Liver (tissue), 9 donors: ENCODE data around the gene SMPDL3B. TPM values are rescaled to one million over a fixed set of nuclear protein-coding genes. Genes with fewer than 3 reads are reported as not detected.

Experiments used
- DNase-seq: peaks from one replicate; pipeline ENCODE4 v3.0.0-alpha.2; 2017; ENCODE audit warnings: low spot score
- H3K27ac ChIP-seq, 2 donors: one replicate each; pipeline ENCODE4 v1.7.0; 2013; ENCODE audit warnings: inconsistent platforms in 2 of 2, low read length in 2 of 2, control low read depth in 1 of 2, low read depth in 1 of 2, mild to moderate bottlenecking in 1 of 2
- H3K27me3 ChIP-seq, 4 donors: one replicate each; pipeline versions ENCODE4 v1.6.1 to v1.7.0; 2013; ENCODE audit warnings: low read length in 3 of 4, inconsistent platforms in 1 of 4, mild to moderate bottlenecking in 1 of 4, moderate library complexity in 1 of 4; ENCODE audit not compliant: control insufficient read depth in 4 of 4, insufficient read depth in 4 of 4
- H3K36me3 ChIP-seq, 4 donors: one replicate each; pipeline versions ENCODE4 v1.6.1 to v1.7.0; 2013; ENCODE audit warnings: low read length in 3 of 4, mild to moderate bottlenecking in 3 of 4, low read depth in 1 of 4, moderate library complexity in 1 of 4; ENCODE audit not compliant: control insufficient read depth in 4 of 4, insufficient read depth in 3 of 4
- H3K4me1 ChIP-seq, 4 donors: one replicate each; pipeline versions ENCODE4 v1.6.1 to v1.7.0; 2013; ENCODE audit warnings: low read length in 3 of 4, mild to moderate bottlenecking in 3 of 4, moderate library complexity in 1 of 4; ENCODE audit not compliant: control insufficient read depth in 4 of 4, insufficient read depth in 4 of 4
- H3K4me3 ChIP-seq, 3 donors: one replicate each; pipeline versions ENCODE4 v1.6.1 to v1.7.0; 2013; ENCODE audit warnings: low read length in 3 of 3, control low read depth in 1 of 3, low read depth in 1 of 3, mild to moderate bottlenecking in 1 of 3
- H3K9ac ChIP-seq, 2 donors: one replicate each; pipeline ENCODE4 v1.7.0; 2013; ENCODE audit warnings: low read length in 2 of 2, mild to moderate bottlenecking in 2 of 2, moderate library complexity in 2 of 2, control low read depth in 1 of 2, low read depth in 1 of 2
- H3K9me3 ChIP-seq, 4 donors: one replicate each; pipeline versions ENCODE4 v1.6.1 to v1.7.0; 2013; ENCODE audit warnings: low read length in 3 of 4; ENCODE audit not compliant: control insufficient read depth in 4 of 4
- EGR1 ChIP-seq, 2 donors: IDR thresholded peaks; 2 replicates each; pipeline ENCODE4 v1.6.1; 2016 to 2018; ENCODE audit warnings: antibody characterized with exemption in 2 of 2, low read depth in 2 of 2
- FOXA1 ChIP-seq: IDR thresholded peaks from 2 replicates; pipeline ENCODE4 v1.6.1; 2016; ENCODE audit warnings: antibody characterized with exemption
- FOXA2 ChIP-seq: IDR thresholded peaks from 2 replicates; pipeline ENCODE4 v1.6.1; 2016; ENCODE audit warnings: antibody characterized with exemption
- GABPA ChIP-seq, 2 donors: IDR thresholded peaks in 1 of 2; conservative IDR thresholded peaks in 1 of 2; 2 replicates each; pipeline ENCODE4 v1.6.1; 2016; ENCODE audit warnings: antibody characterized with exemption in 2 of 2, mild to moderate bottlenecking in 1 of 2, moderate library complexity in 1 of 2
- HNF4A ChIP-seq, 2 donors: conservative IDR thresholded peaks; 2 replicates each; pipeline ENCODE4 v1.6.1; 2016; ENCODE audit warnings: antibody characterized with exemption in 2 of 2, mild to moderate bottlenecking in 2 of 2
- HNF4G ChIP-seq: IDR thresholded peaks from 2 replicates; pipeline ENCODE4 v1.6.1; 2016; ENCODE audit warnings: antibody characterized with exemption
- JUND ChIP-seq, 2 donors: IDR thresholded peaks; 2 replicates each; pipeline ENCODE4 v1.6.1; 2016; ENCODE audit warnings: antibody characterized with exemption in 2 of 2
- NR2F2 ChIP-seq: IDR thresholded peaks from 2 replicates; pipeline ENCODE4 v1.6.1; 2016; ENCODE audit warnings: antibody characterized with exemption
- RXRA ChIP-seq, 2 donors: IDR thresholded peaks; 2 replicates each; pipeline ENCODE4 v1.6.1; 2017 to 2018; ENCODE audit warnings: antibody characterized with exemption in 2 of 2, mild to moderate bottlenecking in 1 of 2
- YY1 ChIP-seq: IDR thresholded peaks from 2 replicates; pipeline ENCODE4 v1.6.1; 2016; ENCODE audit warnings: antibody characterized with exemption, mild to moderate bottlenecking
- WGBS: extraction: QIAGEN DNeasy Blood & Tissue Kit; methylation state at CpG from one replicate; pipeline ENCODE4 v1.1.7; 2013; 5-methylcytosine and 5-hydroxymethylcytosine counted together
- polyA plus RNA-seq, 2 donors: library from polyadenylated mRNA; stranded (reverse) in 1 of 2; unstranded in 1 of 2; fragments of 200-250 nt in 1 of 2; fragments of >200 nt in 1 of 2; fragmentation: Nextera tagmentation in 1 of 2; extraction: Ambion mirVana in 1 of 2; gene quantifications; one replicate each; pipeline versions ENCODE4 v1.2.1 to v1.2.3, GENCODE V29; 2013 to 2015
- total RNA-seq, 2 donors: library from RNA; depleted of rRNA; stranded (reverse); fragments of >200 nt; gene quantifications; one replicate each; pipeline ENCODE4 v1.2.3, GENCODE V29; 2014
- TF ChIP-seq, protein P1 (sequence below): IDR thresholded peaks from 2 replicates; pipeline ENCODE4 v1.6.1; 2016; ENCODE audit warnings: antibody characterized with exemption
- TF ChIP-seq, protein P2 (sequence below): IDR thresholded peaks from 2 replicates; pipeline ENCODE4 v1.6.1; 2016; ENCODE audit warnings: antibody characterized with exemption, mild to moderate bottlenecking
- TF ChIP-seq, protein P3 (sequence below): IDR thresholded peaks from 2 replicates; pipeline ENCODE4 v1.6.1; 2016; ENCODE audit warnings: antibody characterized with exemption
- TF ChIP-seq, protein P4 (sequence below): IDR thresholded peaks from 2 replicates; pipeline ENCODE4 v1.6.1; 2016; ENCODE audit warnings: antibody characterized with exemption
- TF ChIP-seq, protein P5 (sequence below): fragments of 150-350 bp; IDR thresholded peaks from 2 replicates; pipeline ENCODE4 v1.5.1; 2017; ENCODE audit warnings: improper control_type of control experiment, low read depth, low read length; ENCODE audit not compliant: missing input control
- donor health status: healthy.
- donor health status: healthy.
- donor health status: healthy.
- donor health status: healthy.
- donor health status: healthy.

SMPDL3B gene
- total and polyA plus RNA-seq, 4 donors = 0.24 to 0.37 (median 0.32) TPM

DNA sequence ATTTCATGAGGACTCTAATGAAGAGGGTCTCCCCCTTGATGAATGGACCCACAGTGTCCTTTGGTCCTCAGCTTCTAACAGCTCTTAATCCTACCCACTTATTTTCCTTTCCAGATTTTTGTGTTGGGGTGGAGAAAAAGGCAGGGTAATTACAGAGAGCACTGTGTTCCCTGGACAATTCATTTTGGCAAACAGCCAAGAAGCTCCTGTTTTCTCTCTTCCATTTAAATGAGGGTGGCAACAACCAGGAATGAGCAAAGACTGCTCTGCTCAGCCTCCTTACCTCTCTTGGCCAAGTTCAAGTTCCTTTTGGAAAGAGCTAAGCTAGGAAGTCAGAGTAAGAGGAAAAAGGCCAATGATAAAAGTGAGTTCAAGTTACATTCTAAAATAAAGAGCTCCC lies 36.9 kb downstream of the SMPDL3B start:
- no peaks in the 10 kb centered on the region for H3K9me3 ChIP-seq
- no peak overlapping the region for H3K27ac ChIP-seq
- no peak overlapping the region for H3K9ac ChIP-seq
- DNase-seq = no peak
- TF ChIP-seq, protein P1, sequence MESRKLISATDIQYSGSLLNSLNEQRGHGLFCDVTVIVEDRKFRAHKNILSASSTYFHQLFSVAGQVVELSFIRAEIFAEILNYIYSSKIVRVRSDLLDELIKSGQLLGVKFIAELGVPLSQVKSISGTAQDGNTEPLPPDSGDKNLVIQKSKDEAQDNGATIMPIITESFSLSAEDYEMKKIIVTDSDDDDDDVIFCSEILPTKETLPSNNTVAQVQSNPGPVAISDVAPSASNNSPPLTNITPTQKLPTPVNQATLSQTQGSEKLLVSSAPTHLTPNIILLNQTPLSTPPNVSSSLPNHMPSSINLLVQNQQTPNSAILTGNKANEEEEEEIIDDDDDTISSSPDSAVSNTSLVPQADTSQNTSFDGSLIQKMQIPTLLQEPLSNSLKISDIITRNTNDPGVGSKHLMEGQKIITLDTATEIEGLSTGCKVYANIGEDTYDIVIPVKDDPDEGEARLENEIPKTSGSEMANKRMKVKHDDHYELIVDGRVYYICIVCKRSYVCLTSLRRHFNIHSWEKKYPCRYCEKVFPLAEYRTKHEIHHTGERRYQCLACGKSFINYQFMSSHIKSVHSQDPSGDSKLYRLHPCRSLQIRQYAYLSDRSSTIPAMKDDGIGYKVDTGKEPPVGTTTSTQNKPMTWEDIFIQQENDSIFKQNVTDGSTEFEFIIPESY = no peak
- no peak for TF ChIP-seq NR2F2
- H3K4me1 ChIP-seq = no peaks in the 10 kb centered on the region
- peaks cover 2 to 38% (median 10%) of the 10 kb centered on the region in 4 donors for H3K36me3 ChIP-seq
- H3K4me3 ChIP-seq = no peak overlapping the region
- H3K27me3 ChIP-seq = no peaks in the 10 kb centered on the region

DNA sequence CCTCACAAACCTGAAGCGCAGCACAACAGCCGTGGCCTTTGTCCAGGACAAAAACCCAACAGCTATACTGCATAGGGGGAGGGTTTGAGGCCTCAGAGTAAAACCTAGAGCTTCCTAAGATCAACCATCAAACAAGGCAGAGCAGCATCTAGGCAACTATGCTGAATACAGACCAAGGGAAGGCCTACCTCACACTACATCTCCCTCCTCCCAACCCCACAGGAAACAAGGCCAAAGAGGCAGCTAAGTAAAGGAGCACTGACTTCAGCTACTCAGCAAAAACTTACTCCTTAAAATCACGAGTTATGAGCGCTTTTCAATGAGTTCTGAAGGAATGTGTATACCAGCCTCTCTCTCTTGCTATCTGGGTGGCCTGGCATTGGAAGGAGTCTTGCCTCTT lies 37.3 kb downstream of the SMPDL3B start:
- no peak for DNase-seq
- 80% methylated on average over 4 of the region's 4 CpGs for WGBS
- Histone ChIP-seq H3K9ac (no peak overlapping the region), H3K4me1 (no peaks in the 10 kb centered on the region), H3K9me3 (no peaks in the 10 kb centered on the region), H3K36me3 (peaks cover 3 to 33% (median 11%) of the 10 kb centered on the region in 4 donors), H3K27ac (no peak overlapping the region), H3K27me3 (no peaks in the 10 kb centered on the region), H3K4me3 (no peak overlapping the region)
- no peak for TF ChIP-seq EGR1 (IDR thresholded peaks at IDR 0.05; ENCODE audit: low read depth in 2 of 2)
- TF ChIP-seq HNF4A (conservative IDR thresholded peaks at IDR 0.05) = no peak

DNA sequence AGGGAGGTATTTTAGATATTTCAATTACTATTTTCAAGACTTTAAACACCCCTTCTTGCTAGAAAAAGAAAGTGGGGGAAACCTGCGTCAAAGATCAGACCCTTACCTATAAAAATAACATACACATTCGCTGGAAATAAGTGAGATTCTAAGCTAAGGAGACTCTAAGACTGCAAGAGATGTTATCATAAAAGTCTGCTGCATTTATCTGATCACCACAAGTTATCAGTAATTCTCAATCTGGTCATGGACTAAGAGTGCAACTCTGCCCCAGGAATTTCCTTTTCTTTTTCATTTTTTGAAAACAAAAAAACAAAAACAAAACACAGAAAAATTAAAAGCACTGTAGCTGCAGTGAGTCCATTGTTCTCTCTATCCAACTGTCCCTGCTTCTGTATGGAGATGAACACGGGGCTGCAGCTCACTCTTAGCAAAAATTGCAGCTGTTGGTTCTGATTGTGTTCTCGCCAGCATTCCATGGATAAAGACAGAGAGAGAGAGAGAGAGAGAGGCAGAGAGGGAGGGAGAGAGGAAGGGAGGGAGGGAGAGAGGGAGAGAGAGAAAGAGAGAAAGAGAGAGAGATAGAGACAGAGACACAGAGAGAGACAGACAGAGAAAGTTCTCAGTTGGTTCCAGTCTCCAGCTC lies 39.1 kb downstream of the SMPDL3B start:
- H3K4me1 ChIP-seq = no peaks in the 10 kb centered on the region
- no peak overlapping the region for H3K4me3 ChIP-seq
- peaks cover 7 to 20% (median 13%) of the 10 kb centered on the region in 4 donors for H3K36me3 ChIP-seq
- H3K9ac ChIP-seq = no peak overlapping the region
- TF ChIP-seq GABPA (IDR thresholded peaks at IDR 0.05 in 1 of 2, conservative IDR thresholded peaks at IDR 0.05 in 1 of 2) = no peak
- TF ChIP-seq, protein P2, sequence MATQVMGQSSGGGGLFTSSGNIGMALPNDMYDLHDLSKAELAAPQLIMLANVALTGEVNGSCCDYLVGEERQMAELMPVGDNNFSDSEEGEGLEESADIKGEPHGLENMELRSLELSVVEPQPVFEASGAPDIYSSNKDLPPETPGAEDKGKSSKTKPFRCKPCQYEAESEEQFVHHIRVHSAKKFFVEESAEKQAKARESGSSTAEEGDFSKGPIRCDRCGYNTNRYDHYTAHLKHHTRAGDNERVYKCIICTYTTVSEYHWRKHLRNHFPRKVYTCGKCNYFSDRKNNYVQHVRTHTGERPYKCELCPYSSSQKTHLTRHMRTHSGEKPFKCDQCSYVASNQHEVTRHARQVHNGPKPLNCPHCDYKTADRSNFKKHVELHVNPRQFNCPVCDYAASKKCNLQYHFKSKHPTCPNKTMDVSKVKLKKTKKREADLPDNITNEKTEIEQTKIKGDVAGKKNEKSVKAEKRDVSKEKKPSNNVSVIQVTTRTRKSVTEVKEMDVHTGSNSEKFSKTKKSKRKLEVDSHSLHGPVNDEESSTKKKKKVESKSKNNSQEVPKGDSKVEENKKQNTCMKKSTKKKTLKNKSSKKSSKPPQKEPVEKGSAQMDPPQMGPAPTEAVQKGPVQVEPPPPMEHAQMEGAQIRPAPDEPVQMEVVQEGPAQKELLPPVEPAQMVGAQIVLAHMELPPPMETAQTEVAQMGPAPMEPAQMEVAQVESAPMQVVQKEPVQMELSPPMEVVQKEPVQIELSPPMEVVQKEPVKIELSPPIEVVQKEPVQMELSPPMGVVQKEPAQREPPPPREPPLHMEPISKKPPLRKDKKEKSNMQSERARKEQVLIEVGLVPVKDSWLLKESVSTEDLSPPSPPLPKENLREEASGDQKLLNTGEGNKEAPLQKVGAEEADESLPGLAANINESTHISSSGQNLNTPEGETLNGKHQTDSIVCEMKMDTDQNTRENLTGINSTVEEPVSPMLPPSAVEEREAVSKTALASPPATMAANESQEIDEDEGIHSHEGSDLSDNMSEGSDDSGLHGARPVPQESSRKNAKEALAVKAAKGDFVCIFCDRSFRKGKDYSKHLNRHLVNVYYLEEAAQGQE = no peak
- no peak for TF ChIP-seq EGR1 (IDR thresholded peaks at IDR 0.05; ENCODE audit: low read depth in 2 of 2)
- TF ChIP-seq, protein P3, sequence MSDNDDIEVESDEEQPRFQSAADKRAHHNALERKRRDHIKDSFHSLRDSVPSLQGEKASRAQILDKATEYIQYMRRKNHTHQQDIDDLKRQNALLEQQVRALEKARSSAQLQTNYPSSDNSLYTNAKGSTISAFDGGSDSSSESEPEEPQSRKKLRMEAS = no peak
- TF ChIP-seq FOXA1 = no peak
- TF ChIP-seq, protein P4, sequence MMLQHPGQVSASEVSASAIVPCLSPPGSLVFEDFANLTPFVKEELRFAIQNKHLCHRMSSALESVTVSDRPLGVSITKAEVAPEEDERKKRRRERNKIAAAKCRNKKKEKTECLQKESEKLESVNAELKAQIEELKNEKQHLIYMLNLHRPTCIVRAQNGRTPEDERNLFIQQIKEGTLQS = no peak
- TF ChIP-seq, protein P5, sequence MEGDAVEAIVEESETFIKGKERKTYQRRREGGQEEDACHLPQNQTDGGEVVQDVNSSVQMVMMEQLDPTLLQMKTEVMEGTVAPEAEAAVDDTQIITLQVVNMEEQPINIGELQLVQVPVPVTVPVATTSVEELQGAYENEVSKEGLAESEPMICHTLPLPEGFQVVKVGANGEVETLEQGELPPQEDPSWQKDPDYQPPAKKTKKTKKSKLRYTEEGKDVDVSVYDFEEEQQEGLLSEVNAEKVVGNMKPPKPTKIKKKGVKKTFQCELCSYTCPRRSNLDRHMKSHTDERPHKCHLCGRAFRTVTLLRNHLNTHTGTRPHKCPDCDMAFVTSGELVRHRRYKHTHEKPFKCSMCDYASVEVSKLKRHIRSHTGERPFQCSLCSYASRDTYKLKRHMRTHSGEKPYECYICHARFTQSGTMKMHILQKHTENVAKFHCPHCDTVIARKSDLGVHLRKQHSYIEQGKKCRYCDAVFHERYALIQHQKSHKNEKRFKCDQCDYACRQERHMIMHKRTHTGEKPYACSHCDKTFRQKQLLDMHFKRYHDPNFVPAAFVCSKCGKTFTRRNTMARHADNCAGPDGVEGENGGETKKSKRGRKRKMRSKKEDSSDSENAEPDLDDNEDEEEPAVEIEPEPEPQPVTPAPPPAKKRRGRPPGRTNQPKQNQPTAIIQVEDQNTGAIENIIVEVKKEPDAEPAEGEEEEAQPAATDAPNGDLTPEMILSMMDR = no peak
- TF ChIP-seq RXRA (IDR thresholded peaks at IDR 0.05) = no peak
- no peak for TF ChIP-seq JUND (IDR thresholded peaks at IDR 0.05)
- TF ChIP-seq NR2F2 = no peak
- no peak for TF ChIP-seq YY1
- no peak for TF ChIP-seq HNF4G
- TF ChIP-seq FOXA2 = no peak
- no peak for TF ChIP-seq HNF4A (conservative IDR thresholded peaks at IDR 0.05)
- H3K27me3 ChIP-seq = no peaks in the 10 kb centered on the region
- WGBS = 92% methylated on average over 4 of the region's 4 CpGs
- DNase-seq = no peak
- no peak overlapping the region for H3K27ac ChIP-seq
- no peaks in the 10 kb centered on the region for H3K9me3 ChIP-seq
